RWPE2 (cell line): ENCODE results near the gene PIK3C2A.

Experiments used
- ATAC-seq: fragments of 200-7000 bp; cut with Tn5 transposase; 3 replicates; pipeline ENCODE4 v1.9.1; 2021; ENCODE audit warnings: low read depth
- DNase-seq: peaks from one replicate; pipeline ENCODE4 v3.0.0-alpha.2; 2020; ENCODE audit warnings: low spot score
- H3K27ac ChIP-seq: fragments of 450-650 bp; 2 replicates; pipeline ENCODE4 v1.5.1; 2017; ENCODE audit warnings: mild to moderate bottlenecking; ENCODE audit not compliant: poor library complexity, severe bottlenecking
- H3K27me3 ChIP-seq: fragments of 250-450 bp; sonication (Bioruptor Pico); 2 replicates; pipeline ENCODE4 v1.5.1; 2021; ENCODE audit warnings: mild to moderate bottlenecking, moderate library complexity; ENCODE audit not compliant: insufficient read depth, poor library complexity, severe bottlenecking
- H3K36me3 ChIP-seq: fragments of 250-450 bp; sonication (Bioruptor Pico); 2 replicates; pipeline ENCODE4 v1.5.1; 2020; ENCODE audit warnings: low read depth, mild to moderate bottlenecking, moderate library complexity
- H3K4me1 ChIP-seq: fragments of 250-450 bp; sonication (Bioruptor Pico); 2 replicates; pipeline ENCODE4 v1.5.1; 2021; ENCODE audit warnings: mild to moderate bottlenecking, moderate library complexity; ENCODE audit not compliant: insufficient read depth, poor library complexity, severe bottlenecking
- H3K4me3 ChIP-seq: fragments of 250-450 bp; sonication (Bioruptor Pico); 2 replicates; pipeline ENCODE4 v1.5.1; 2021; ENCODE audit warnings: mild to moderate bottlenecking, moderate library complexity; ENCODE audit not compliant: severe bottlenecking
- H3K9me3 ChIP-seq: fragments of 250-450 bp; sonication (Bioruptor Pico); 2 replicates; pipeline ENCODE4 v1.5.1; 2021; ENCODE audit warnings: mild to moderate bottlenecking, moderate library complexity; ENCODE audit not compliant: severe bottlenecking
- TF ChIP-seq, protein P1 (sequence below): fragments of 450-650 bp; IDR thresholded peaks from one replicate; pipeline ENCODE4 v1.5.1; 2017; ENCODE audit warnings: mild to moderate bottlenecking, moderate library complexity; ENCODE audit not compliant: poor library complexity, severe bottlenecking

PIK3C2A gene

GRCh38 chr11:17165247-17165890 is 42.4 kb downstream of the PIK3C2A start:
- H3K4me1 ChIP-seq, result peaks cover 11% of the 10 kb centered on the region

GRCh38 chr11:17164361-17165246 is 43.2 kb downstream of the PIK3C2A start:
- DNase-seq (no peak), ATAC-seq (peak; percentile 36; the same call in 2 of the 3 replicates)
- peaks cover 11% of the 10 kb centered on the region for H3K4me1 ChIP-seq
- no peak overlapping the region for H3K4me3 ChIP-seq
- H3K36me3 ChIP-seq, result peaks cover 21% of the 10 kb centered on the region
- H3K9me3 ChIP-seq, result no peaks in the 10 kb centered on the region
- H3K27me3 ChIP-seq, result no peaks in the 10 kb centered on the region
- TF ChIP-seq, protein P1, sequence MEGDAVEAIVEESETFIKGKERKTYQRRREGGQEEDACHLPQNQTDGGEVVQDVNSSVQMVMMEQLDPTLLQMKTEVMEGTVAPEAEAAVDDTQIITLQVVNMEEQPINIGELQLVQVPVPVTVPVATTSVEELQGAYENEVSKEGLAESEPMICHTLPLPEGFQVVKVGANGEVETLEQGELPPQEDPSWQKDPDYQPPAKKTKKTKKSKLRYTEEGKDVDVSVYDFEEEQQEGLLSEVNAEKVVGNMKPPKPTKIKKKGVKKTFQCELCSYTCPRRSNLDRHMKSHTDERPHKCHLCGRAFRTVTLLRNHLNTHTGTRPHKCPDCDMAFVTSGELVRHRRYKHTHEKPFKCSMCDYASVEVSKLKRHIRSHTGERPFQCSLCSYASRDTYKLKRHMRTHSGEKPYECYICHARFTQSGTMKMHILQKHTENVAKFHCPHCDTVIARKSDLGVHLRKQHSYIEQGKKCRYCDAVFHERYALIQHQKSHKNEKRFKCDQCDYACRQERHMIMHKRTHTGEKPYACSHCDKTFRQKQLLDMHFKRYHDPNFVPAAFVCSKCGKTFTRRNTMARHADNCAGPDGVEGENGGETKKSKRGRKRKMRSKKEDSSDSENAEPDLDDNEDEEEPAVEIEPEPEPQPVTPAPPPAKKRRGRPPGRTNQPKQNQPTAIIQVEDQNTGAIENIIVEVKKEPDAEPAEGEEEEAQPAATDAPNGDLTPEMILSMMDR, result no peak
- peak overlapping the region; percentile 28 for H3K27ac ChIP-seq

More at GRCh38 chr11:17165247-17165890, 42.4 kb downstream of the PIK3C2A start:
- Histone ChIP-seq H3K27me3 (no peaks in the 10 kb centered on the region), H3K27ac (peak overlapping the region; percentile 28), H3K36me3 (peaks cover 23% of the 10 kb centered on the region), H3K4me3 (no peak overlapping the region), H3K9me3 (no peaks in the 10 kb centered on the region)
- TF ChIP-seq, protein P1, result no peak
- DNase-seq (no peak), ATAC-seq (no peak)

DNA sequence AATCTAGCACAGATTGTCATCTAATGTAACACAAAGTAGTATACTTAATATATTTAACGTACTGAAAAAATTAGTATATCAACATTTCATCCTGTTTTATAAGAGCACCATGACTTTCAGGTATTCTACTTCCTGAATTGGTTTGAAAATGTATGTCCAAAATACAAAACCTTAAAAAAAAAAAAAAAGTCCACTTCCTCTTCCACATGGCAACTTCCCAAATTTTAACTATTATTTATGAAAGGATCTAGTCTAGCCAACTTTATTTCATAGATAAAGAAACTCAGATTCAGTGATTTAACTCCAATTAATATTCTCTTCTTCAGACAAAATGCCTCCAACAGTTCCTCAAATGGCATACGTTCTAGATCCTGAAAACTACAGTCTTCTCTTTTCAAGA is 44.0 kb downstream of the PIK3C2A start:
- DNase-seq (no peak), ATAC-seq (no peak)
- H3K4me1 ChIP-seq, result peaks cover 11% of the 10 kb centered on the region
- H3K9me3 ChIP-seq, result no peaks in the 10 kb centered on the region
- H3K4me3 ChIP-seq, result no peak overlapping the region
- TF ChIP-seq, protein P1, result no peak
- H3K27ac ChIP-seq, result no peak overlapping the region
- H3K27me3 ChIP-seq, result no peaks in the 10 kb centered on the region
- H3K36me3 ChIP-seq, result peaks cover 14% of the 10 kb centered on the region

DNA sequence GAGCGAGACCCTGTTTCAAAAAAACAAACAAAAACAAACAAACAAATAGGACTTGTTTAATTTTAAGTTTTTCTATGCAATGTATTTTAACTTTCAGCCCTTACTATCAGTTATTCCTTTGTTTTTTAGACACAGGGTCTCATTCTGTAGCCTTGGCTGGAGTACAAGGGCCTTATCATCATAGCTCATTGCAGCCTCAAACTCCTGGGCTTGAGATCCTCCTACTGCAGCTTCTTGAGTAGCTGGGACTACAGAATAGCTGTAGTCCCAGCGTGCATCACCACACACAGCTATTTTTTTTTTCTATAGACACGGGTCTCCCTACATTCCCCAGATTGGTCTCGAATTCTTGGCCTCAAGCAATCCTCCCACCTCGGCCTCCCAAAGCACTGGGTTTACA is 44.5 kb downstream of the PIK3C2A start:
- TF ChIP-seq, protein P1, result no peak
- no peak for DNase-seq
- ATAC-seq, result no peak
- Histone ChIP-seq H3K27me3 (no peaks in the 10 kb centered on the region), H3K36me3 (peaks cover 9% of the 10 kb centered on the region), H3K4me1 (peaks cover 11% of the 10 kb centered on the region), H3K4me3 (no peak overlapping the region), H3K27ac (no peak overlapping the region), H3K9me3 (no peaks in the 10 kb centered on the region)
